NCI-H146 (cell line): ENCODE data around the gene NID2.

Experiments used
- DNase-seq: peaks from one replicate; lab custom pipeline; 2025; lab: John Stamatoyannopoulos, UW

NID2 gene

DNA sequence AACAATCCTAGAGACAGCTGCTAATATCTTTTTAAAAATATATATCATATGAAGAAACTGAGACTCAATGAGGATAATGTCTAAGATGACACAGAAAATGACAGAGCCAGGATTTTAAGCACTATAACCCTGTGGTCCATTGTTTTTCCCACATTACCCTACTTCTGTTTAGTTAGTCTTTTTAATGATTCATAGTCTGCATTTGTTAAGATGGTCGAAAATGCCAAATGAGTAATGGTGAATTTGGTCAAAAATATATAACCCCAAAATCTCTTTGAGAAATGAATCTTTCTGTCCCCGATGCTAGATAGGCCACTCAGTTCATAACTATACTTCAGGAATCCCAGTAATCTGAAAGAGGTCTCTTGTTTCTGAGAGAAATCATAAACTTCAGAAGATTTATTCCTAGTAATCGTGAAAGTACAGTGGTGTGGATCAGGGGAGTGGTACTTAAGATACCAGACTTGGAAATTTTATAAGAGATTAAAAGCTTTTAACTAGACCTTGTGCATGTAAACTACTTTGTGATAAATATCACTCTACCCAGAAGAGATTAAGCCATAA, 68.8 kb downstream of the NID2 start:
- DNase-seq = no peak

DNA sequence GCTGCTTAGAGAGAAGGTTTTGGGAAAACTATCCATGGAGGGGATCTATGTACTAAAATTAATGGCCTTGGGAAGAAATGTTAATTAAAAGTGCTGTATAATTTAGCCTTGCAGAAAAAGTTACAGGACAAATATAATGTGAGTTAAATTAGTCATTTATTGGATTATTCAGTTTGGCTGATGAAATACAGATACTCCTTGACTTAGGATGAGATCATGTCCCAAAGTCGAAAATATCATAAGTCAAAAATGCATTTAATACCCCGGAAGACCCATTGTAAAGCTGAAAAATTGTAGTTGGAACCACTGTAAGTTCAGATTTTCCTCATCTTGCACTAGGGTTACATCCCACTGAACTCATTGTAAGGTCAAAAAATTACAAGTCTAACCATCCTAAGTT, 69.8 kb downstream of the NID2 start:
- DNase-seq = no peak

DNA sequence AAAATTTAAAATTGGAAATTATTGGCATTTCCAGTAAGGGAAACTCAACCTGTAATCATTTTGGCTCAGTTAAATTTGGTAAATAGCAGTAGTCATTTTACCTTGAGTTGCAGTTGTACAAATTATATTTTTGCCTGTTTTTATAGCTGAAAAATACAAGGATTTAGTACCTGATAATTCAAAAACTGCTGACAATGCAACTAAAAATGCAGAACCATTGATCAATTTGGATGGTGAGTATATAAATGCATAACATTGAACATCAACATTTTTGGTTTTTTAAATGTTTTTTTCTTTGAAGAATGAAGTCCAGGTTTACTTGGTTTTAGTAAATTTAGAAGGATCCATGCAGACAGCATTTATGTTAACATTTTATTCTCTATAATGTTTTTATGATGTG, 70.5 kb downstream of the NID2 start:
- DNase-seq = no peak

DNA sequence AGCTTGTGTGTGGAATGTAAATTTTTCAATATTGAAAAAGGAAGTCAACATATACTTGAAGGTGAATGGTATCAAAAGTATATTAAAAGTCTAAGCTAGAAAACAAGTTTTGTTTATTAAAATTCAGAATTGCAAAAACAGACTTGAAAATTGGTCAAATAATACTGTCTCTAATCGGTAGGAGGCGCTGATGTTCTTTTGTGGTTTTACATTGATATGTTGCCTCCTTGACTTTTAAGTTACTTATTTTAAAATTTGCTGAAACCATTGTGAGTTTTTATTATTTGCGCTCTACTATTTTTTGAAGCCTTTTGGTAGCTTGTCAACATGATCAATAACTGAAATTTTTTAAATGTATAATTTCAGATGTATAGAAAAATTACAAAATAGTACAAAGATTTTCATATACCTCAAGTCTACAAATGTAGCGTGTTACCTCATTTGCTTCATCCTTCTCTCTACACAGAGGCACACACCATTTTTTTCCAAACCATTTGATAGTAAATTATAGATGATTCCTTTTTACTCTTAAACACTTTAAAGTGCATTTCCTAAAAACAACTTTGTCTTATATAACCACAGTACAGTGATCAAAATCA, 72.6 kb downstream of the NID2 start:
- DNase-seq = no peak

DNA sequence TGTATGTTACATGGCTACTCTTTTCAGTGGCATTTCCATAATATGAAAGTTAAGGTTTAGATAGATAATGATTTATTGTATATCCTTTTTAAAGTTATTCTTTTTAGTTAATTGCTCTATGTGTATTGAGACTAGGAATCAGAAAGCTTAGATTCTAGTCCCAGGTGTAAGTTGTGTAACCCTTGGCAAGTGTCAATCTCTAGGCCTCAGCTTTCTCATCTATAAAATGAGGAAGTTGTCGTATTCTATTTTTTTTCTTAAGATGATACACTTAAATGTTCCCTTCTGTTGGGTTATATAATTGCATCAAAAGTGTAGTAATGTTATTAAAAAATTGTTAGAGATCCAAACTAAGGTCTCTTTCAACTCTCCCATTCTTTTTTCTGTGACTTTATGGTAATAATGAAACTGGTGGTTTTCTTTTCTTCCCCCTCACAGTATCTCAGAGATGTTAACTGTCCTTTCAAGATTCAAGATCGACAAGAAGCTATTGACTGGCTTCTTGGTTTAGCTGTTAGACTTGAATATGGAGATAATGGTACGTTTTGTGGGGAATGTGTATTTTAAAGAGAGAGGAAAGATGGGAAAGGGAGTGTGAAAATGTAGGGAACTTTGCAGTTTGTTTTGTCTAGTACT, 75.5 kb downstream of the NID2 start:
- no peak for DNase-seq

DNA sequence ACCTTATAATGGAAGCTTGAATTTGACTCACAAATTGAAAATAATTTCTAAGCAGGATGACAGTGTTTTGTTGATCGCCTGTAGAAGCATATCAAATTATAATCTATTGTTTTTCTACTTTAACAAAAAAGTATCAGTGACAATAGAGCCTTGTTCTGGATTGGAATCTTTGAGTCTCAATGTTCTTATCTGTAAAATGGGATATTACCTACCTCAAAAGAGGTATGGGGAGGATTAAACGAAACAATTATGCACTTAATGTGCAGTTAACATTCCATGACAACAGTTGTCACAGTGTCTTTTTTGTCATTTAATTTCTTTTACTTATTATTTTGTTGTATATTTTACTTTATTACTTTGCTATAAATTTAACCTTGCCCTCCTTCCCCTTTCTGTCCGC, 78.4 kb downstream of the NID2 start:
- no peak for DNase-seq

DNA sequence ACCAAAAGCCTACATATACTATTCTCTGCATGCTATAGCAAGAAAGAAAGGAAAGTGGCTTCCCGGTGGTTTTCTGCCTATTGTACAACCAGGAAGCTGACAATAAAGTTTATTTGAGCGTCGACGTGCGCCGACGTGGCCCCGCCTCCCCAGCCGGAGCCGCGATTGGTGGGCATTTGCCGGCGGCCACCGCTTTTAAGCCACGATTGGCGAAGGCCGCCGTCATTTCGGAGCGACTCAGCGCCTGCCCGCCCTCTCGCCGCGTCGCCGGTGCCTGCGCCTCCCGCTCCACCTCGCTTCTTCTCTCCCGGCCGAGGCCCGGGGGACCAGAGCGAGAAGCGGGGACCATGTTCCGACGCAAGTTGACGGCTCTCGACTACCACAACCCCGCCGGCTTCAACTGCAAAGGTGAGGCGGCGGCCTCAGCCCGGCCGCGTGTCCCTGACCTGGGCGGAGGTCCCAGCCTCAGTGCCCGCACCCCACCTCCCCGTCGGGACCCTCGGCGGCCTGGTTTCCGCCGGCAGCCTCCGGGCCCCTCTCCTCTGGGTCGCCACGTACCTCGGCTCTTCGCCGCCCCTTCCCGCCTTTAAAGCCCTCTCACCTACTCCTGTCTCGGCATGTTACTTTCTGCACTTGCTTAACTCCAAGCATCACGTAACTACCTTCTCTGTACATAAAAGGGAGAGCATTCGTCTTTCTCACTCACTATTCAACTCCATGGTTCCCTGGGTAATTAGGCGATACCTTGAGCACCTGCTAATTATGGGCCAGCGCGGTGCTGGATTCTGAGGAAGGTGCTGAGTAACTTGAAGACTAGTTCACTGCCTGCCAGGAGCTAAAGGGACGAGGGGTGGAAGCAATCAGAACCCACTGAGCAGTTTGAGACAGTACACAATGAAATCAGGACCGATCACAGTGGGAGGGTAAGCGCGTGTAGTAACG, 79.3 kb downstream of the NID2 start, which contains the start of gene RTRAF:
Gene RTRAF (plus strand): TSS at position 254 of the 942 bp plus-strand sequence. CDS start 94 bp downstream, at position 348.
- DNase-seq = peak; percentile 92

DNA sequence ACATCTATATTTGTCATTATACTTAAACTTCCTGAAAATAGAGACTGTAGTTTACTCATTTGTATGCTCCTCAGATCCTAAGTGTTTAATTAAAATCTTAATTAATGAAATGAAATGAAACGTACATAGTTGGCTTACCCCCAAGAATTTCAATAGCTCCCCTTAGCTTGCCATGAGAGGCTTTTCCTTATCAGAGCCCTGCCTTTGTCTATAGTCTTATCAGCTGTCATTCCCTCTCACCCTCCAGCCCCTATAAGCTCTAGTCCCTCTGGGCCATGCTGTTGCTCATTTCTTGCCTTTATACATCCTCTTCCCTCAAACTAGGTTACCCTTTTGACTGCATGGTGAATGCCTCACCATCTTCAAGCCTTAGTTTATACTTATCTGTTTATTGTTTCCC, 80.6 kb downstream of the NID2 start:
- peak; percentile 36 for DNase-seq

DNA sequence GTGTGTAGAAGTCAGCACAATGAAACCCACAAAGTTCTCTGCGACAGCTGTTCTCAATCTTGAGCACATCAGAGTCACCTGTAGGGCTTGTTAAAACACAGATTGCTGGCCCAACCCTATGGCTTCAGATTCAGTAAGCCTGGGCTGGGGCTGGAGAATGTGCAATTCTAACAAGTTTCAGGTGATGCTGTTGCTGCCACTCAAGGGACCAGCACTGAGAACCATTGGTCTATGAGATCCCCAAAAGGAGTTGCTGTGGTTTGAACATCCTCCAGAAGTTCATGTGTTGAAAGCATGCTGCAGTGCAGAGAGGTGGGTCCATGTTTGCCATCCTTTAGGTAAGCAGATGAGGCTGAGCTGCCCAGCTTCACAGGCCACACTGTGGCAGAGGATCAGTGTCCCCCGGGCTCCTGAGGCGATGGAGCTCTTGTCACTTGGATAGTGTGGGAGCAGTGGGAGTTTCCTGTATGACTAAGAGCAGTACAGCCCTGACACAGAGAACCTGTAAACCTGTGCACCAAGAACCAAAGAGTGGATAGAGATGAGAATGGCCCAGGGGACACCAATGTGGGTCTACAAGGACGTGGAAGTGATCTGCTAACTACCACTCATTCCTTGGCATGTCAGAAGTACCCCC, 87.5 kb downstream of the NID2 start:
- DNase-seq = no peak

DNA sequence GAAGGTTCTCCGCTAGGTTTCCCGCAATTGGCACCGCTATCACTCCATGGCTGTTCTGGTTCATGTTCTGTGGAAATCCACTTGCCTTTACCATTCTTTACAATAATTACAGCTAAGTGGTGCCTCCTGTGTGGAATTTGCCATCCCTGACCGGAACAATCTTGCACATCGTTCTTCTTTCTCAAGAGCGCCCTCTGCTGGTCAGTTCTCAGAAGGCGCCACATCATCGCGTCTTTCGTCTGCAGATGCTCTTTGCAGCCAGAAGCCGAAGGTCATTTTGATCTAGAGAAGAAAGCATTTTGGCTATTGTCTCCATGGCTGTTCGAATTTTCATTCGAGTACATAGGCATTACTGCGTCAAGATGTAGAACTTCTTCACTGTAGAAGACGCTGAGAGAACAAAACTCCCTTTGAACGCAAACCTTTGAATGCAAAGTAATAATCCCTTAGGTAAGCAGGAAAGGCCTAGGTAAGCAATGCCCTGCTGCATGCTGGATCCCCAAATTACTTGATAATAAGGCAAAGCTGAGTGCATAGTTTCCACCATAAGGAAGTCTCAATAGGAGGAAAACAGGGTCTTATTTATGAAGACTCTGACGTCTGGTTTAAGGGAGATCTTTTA, 89.7 kb downstream of the NID2 start:
- peak; percentile 76 for DNase-seq

DNA sequence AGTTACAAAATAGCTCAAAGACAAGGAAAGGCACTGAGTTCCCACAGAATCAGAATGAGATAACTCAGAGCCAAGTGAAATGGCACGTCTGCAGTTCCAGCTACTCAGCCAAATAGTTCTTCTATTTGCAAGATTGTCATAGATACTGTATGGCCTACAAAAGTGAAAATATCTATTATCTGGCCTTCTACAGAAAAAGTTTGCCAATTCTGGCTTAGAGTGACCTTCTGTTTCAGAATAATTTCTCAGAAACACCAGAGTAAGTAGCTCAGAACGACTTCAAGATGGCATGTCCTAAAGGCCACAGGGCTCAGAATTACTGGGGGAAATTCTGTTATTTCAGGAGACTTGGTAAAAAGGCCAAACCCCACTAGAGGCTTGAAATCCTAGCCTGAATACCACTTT, 90.2 kb downstream of the NID2 start:
- DNase-seq = no peak

DNA sequence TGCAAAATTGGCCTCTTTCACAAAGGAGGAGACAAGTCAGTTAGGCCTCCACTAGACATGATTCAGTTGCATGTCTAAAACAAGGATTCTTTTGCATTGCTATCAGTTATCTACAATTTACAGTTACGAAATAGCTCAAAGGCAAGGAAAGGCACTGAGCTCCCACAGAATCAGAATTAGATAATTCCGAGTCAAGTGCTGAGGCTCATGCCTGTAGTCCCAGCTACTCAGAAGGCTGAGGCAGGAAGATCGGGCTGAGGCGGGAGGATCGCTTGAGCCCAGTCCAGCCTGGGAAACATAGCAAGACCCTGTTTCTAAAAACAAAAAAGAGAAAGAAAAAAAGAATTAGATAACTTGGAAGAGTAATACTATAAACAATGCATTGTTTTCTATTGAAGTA, 91.8 kb downstream of the NID2 start:
- DNase-seq = no peak

DNA sequence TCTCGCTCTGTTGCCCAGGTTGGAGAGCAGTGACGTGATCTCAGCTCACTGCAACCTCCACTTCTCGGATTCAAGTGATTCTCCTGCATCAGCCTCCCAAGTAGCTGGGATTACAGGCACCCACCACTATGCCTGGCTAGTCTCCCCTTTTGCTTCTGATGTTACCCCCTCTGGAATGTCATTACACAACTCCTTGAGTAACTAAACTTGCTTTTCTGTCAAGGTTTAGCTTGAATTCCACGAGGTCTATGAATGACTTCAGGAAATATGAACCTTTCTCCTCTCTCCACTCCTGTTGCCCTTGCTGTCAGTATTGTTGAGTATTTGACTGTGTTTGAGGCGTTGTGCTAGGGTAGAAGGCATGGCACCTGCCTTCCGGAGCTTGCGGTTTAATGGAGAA, 96.3 kb downstream of the NID2 start:
- DNase-seq = no peak

DNA sequence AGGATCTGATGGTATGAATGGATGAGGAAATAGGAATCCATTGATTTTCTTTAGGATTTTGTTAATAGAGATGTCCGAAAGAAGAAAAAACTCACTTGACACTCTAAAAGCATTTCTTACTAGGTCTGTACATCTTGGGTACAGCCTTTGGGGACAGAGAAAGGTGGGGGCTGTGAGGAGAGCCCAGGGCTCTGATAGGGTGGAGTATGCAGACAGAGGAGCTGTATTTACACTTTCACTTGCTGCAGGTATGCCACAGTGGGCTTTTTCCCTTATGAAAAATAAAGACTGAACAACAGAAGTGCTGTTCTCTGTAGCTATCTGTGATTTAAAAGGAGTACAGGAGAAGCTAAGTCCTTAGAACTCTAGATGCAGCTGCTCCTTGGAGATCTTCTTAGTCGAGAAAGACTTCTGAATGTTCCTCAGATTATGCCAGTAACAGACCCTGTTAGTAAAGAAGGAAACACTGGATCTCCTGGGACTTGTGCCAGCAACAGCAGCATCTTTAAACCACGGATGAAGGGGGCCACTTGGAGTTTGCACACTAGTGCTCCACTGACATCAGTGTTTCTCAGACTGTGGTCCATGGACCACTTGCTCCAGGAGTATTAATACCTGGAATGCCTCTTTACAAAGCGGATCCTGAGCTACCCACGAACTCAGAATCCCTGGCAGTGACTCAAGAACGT, 98.9 kb downstream of the NID2 start:
- DNase-seq = no peak

DNA sequence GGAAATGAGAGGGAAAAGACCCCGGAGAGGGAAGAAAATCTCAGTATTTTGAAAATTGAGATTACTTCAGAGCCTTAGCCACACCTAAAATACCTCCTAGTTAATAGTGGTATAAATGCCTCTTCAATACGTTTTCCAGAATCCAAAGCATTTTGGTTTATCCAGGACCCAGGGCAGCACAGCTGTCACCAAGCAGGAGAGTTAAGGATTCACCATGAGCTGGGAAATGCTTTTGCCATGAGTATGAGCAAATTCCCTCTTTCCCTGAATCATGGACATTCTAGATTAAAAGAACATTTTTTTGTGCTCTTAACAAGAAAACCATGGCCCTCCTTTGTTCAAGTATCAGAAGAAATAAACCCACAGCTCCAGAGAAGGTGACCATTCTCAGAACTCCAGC, 101.3 kb downstream of the NID2 start:
- DNase-seq = no peak

DNA sequence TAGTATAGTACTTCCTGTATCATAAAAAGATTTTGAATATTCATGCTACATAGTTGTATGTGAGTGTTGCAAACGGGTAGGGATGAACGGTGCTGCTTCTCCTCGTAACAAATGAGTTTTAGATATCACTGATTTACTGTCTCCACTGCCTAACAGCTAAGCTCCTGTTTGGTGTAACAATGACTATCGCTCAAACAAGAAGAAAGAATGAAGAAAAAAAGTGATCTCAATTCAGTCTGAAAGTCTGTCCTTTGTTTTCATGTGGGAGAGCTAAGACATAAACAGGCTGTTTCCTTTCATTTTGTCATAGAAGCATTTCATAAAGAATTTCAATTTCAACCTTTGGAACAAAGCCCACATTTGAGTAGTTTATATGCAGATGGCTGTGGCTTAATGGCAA, 105.6 kb downstream of the NID2 start:
- DNase-seq = no peak

DNA sequence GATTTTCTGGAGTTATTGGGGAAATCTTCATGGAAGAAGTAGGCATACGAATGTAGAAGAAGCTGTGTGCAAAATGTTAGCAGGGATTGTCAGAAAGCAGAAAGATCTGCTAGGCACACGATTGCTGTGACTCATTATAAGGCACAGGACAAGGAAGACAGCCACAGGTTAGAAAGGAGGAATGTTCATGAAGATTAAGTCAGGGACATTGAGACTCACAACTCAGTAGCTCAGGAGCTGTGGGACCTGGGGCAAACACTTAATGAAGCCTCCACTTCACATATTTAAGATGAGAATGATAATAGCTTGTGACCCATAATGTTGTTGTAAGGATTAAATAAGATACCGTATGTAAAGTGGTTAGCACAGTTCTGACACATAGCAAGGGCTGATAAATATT, 106.1 kb downstream of the NID2 start:
- DNase-seq = no peak

DNA sequence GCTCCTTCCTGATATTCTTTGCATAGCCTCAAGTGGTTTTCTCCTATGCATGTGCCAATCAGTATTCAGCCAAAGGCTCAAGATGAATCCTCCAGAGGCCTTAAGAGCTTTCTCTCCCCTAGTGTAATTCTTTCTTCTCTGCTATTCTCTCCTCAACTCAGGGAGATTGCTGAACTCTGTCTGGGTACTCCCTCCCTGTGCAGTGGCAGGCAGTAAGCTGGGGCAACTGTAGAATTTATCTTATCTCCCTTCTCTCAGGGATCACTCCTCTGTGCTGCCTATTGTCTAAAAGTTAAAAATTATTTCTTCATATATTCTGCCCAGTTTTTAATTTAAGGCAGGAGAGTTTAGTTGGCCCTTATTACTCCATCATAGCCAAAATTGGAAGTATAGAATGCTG, 108.0 kb downstream of the NID2 start:
- DNase-seq = no peak

DNA sequence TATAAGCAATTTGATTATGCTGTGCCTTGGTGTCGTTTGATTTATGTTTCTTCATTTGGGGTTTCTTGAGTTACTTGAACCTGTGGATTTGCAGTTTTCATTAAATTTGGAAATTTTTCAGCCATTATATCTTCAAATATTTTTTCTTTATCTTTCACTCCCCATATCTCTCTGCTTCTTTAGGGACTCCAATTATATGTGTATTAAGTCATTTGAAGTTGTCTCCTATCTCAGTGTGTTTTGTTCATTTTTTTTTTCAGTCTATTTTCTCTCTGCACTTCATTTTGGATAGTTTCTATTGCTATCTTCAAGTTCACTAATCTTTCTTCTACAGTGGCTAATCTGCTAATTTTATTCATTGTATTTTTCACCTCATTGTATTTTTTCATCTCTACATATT, 108.9 kb downstream of the NID2 start:
- DNase-seq = no peak

DNA sequence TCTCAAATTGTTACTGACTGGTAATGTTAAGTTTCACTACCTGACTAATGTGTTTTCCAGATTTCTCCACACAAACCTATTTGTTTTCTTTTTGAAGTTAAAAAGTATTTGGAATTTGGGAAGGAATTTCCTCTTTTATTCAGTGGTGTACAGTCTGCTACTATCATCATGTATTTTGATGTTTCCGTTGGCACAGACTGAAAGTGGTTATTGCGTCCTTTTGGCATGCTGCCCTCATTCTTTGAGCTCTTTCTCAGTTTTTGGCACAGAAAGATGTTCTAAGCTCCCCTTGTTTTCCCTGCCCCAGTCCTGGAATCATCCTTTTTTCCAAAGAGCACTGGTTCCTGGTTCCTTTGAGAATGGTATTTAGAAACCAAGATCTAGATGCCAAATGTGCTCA, 110.9 kb downstream of the NID2 start:
- no peak for DNase-seq
